HG03571 (cell line): ENCODE data around the gene CA11.
A peak's percentile ranks its signal among the peaks of the same experiment; 100 is the strongest.
"Not testable (repeated sequence)": the region's sequence is repeated elsewhere in the genome, so short reads cannot be mapped to it uniquely, and the experiment has no call there.

Experiments used
- ATAC-seq: cut with Tn5 transposase; IDR thresholded peaks from one replicate; pipeline ENCODE4 v1.9.1; 2021; ENCODE audit not compliant: unreplicated experiment

The CA11 gene

GRCh38 chr19:48642862-48643261, 3.1 kb downstream of the CA11 start:
- ATAC-seq = no peak

GRCh38 chr19:48641850-48642249, 4.1 kb downstream of the CA11 start:
- no peak for ATAC-seq

DNA sequence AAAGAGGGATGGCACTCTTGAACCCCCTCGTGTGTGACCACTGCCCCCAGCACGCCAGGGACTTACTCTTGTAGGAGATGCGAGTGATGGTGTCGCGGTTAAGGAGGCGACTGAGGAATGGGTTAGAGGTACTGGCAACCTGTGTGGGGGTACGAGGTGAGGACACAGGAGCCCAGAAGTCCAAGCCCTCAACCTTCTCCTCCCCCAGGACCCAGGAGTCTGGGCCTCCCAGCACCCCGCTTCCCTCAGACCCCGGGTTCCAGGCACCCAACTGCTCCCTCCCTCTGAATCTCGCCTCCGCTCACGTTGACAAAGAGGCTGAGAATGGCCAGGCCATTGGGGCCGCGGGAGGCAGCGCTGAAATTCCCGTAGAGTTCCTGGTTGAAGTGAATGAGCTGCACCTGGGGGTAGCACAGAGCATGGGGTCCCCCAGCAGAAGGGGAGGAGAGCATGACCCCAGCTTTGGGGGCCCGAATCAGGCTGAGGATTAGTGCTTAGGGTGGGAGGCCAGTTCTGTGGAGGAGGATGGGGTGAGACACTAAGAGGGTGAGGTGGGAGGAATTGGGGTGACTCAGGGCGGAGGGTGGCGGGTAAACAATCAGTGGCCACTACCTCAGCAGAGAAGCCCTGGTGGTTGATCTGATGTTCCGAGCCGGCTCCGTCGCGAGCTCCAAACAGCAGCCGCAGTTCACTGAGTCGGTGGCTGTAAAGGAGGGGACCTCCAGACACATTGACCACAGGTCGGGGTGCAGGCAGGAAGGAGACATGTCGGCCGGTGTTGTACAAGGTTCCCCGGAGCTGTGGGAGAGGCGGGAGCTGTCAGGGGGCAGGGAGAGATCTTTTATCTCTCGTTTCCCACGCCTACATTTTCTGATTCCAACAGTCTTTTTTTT, 6.3 kb downstream of the CA11 start:
- no peak for ATAC-seq

DNA sequence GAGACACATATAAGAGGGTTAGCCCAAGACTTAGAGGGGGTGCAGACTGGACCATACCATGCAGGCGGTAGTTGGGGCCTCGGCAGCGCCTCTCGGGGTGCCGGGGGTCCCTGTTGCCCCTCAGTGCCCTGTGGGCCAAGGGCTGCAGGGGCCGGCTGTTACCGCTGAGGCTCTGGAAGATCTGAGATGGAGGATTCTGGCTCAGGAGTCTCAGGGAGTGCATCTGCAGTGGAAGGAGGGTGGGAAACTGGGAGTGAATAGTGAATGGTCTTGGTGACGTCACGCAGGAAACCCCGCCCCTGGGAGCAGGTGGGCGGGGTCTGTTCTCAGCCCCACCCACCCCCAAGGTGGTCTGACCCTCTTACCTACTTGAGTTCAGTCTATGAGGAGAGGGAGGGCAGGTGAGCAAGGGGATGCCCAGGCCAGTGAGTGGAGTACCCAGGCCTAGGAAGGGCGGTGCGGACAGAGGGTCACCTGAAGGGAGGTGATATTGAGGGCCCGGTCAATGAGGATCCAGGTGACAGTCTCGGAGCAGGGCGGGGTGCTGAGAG, 7.1 kb downstream of the CA11 start:
- no peak for ATAC-seq

GRCh38 chr19:48637948-48638830, 7.8 kb downstream of the CA11 start:
- peak; percentile 8 for ATAC-seq

- peak; percentile 64 for ATAC-seq
Measured at GRCh38 chr19:48637449-48637947, 8.5 kb downstream of the CA11 start.

DNA sequence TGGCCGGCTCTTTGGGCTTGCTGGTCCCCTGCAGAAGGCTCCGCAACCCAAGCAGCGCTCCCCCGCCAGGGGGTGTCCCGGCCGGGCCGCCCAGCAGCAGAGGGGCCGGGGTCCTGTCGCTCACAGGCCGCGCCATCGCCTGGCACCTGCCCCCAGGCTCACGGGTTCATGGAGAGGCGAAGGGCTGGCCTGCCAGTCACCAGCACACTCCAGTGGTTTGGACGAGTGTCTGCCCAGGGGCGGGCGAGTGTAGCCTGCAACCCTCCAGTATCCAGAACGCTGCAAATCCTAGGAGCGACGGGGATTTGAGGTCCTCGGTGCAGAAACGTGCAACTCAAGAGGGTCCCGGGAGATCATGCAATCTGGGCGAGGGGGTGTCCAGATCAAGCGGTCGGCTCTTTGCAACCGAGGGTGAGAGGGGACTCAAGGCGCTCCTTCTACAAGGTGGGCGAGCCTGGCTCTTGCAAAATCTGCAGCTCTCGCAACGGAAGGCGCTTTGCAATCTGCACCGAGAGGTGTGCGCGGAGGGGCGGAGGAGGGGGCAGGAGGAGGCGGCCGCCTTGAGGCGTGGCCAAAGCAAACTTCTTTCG, 9.0 kb downstream of the CA11 start, which contains the start of gene DBP:
TSS of gene DBP (minus strand) at position 521 of the 590 bp plus-strand sequence. CDS start at position 136, 385 bp downstream.
- ATAC-seq = no peak

- no peak for ATAC-seq
Measured at GRCh38 chr19:48635966-48636858, 9.8 kb downstream of the CA11 start.

DNA sequence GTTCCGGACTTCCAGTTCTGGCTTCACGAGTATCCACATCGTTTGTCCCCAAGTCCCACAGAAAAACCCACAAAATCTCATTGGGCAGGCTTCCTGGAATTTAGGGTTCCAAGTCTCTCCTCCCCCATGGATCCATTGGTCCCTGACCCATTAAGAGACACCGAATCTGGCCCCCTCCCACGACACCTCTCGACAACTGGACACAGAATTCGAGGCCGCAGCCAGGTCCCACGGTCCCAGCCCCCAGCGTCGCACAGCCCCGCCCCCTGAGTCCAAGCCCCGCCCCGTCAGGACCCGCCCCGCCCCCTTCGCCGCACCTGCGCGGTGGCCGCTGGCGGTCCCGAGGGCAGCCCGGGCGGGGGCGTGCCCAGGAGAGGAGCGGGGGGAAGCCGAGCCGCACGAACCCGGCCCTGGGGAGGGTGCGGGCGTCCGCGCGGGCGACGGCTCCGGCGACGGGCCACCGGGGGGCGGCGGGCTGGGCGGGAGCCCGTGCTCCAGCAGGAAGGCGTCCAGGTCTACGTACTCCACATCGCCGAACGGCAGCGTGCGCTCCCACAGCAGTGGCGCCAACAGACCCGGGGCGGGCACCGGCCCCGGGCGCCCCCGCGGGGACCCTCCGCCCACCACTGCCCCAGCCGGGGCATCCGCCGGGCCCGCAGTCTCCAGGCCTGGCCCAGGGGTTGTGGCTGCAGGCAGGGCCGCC, 10.6 kb downstream of the CA11 start:
- ATAC-seq = no peak

GRCh38 chr19:48634424-48635262, 11.3 kb downstream of the CA11 start:
- ATAC-seq = no peak

GRCh38 chr19:48634036-48634342, 12.0 kb downstream of the CA11 start:
- ATAC-seq = no peak

GRCh38 chr19:48633148-48634035, 12.6 kb downstream of the CA11 start:
- no peak for ATAC-seq

DNA sequence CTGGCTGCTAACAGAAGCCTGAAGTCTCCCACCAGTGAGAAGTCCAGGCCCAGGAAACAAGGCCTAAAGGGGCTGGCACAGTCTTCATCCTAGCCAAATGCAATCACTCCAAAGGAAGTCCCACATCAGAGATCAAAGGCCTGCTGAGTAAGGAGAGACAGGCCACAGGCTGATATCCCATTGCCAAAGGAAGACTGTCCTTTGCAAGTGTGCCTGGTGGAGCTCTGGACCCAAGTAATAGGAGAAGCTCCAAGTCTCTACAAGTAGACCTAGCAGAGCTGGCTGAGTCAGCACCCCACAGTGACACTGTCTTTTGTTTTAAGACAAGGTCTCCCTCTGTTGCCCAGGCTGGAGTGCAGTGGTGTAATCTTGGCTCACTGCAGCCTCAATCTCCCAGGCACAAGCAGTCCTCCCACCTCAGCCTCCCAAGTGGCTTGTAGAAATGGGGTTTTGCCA, 13.3 kb downstream of the CA11 start:
- no peak for ATAC-seq

GRCh38 chr19:48632286-48632685, 13.7 kb downstream of the CA11 start:
- not testable (repeated sequence) for ATAC-seq

GRCh38 chr19:48631225-48631624, 14.8 kb downstream of the CA11 start:
- ATAC-seq = no peak

GRCh38 chr19:48630296-48631063, 15.5 kb downstream of the CA11 start:
- ATAC-seq = no peak
